Stomach (tissue), 4 donors: Measurements from ENCODE around the gene SCGN.

Experiments used
- CTCF ChIP-seq, 7 experiments: fragments of 450-650 bp in 4 of 7; fragments of 200-600 bp in 3 of 7; sonication (generic) in 3 of 7; IDR thresholded peaks; one replicate each; pipeline ENCODE4 v1.5.1; 2016 to 2019; ENCODE audit warnings: antibody characterized with exemption in 7 of 7, control low read depth in 2 of 7, mild to moderate bottlenecking in 1 of 7
- EP300 ChIP-seq: sonication (generic); formaldehyde crosslinking; IDR thresholded peaks from one replicate; pipeline ENCODE4 v1.6.1; 2017; ENCODE audit warnings: antibody characterized with exemption
- POLR2A ChIP-seq, 4 donors: fragments of 450-650 bp; IDR thresholded peaks; one replicate each; pipeline ENCODE4 v1.6.1; 2016; ENCODE audit warnings: antibody characterized with exemption in 4 of 4, control low read depth in 2 of 4, mild to moderate bottlenecking in 1 of 4, moderate library complexity in 1 of 4
- POLR2AphosphoS5 ChIP-seq, 3 donors: sonication (generic); formaldehyde crosslinking; IDR thresholded peaks; one replicate each; pipeline ENCODE4 v1.6.1; 2016; ENCODE audit warnings: antibody characterized with exemption in 3 of 3

- no peak for TF ChIP-seq CTCF (IDR thresholded peaks at IDR 0.05)
- TF ChIP-seq POLR2A (IDR thresholded peaks at IDR 0.05) = no peak
- TF ChIP-seq EP300 = no peak
- no peak for TF ChIP-seq POLR2AphosphoS5 (IDR thresholded peaks at IDR 0.05)
Measured at GRCh38 chr6:25655723-25656122, 3.7 kb downstream of the SCGN start.
